ENCODE measurements around the gene HS1BP3. TPM values are rescaled to one million over a fixed set of nuclear protein-coding genes. Genes with fewer than 3 reads are reported as not detected.

Gene HS1BP3
- total and polyA plus RNA-seq, 9 of the 15 experiments (the other 6 are each of a cell fraction or from before 2014, with no cell fraction given) = 0.41 to 8.3 (median 5.9) TPM

GRCh38 chr2:20673686-20674308 lies 22.9 kb upstream of the HS1BP3 start:
- no TSS peak for BruUV-seq (replicated peaks)
- Histone ChIP-seq H3K4me1 (replicated peaks in 1 of 2; ENCODE audit: control insufficient read depth in 2 of 2, insufficient read depth in 2 of 2, low read length in 2 of 2) (peaks cover 0 to 16% of the 10 kb centered on the region in 2 experiments; a peak in 2 of 5 replicates), H3K4me3 (no peak overlapping the region), H4K20me1 (replicated peaks; ENCODE audit: control insufficient read depth, insufficient read depth, low read length) (no peaks in the 10 kb centered on the region; the same call in none of the 2 replicates), H3K9ac (ENCODE audit: insufficient read depth in 1 of 2, low read depth in 2 of 2, low read length in 2 of 2) (no peak overlapping the region), H3K9me1 (ENCODE audit: control insufficient read depth, insufficient read depth, low read length) (no peaks in the 10 kb centered on the region), H3K27ac (ENCODE audit: extremely low read depth, low read depth, low read length) (no peak overlapping the region), H3K36me3 (ENCODE audit: control insufficient read depth, insufficient read depth, low read length) (no peaks in the 10 kb centered on the region), H3K9me3 (replicated peaks; ENCODE audit: control insufficient read depth, insufficient read depth, low read depth, low read length) (no peaks in the 10 kb centered on the region), H3K4me2 (ENCODE audit: insufficient read depth, low read length) (no peak overlapping the region), H3K27me3 (ENCODE audit: control insufficient read depth in 2 of 2, insufficient read depth in 2 of 2, low read length in 2 of 2) (peaks cover 14 to 52% of the 10 kb centered on the region in 2 experiments), H2AFZ (ENCODE audit: low read depth, low read length) (no peak overlapping the region), H3K79me2 (ENCODE audit: control insufficient read depth, insufficient read depth, low read length) (no peaks in the 10 kb centered on the region)
- intact Hi-C loops (cut with micrococcal nuclease) (no loop called here), in situ Hi-C loops (cut with MboI) (loop anchor here (25.0 kb wide), 1 partner anchor 589 kb away; no protein-coding TSS in a partner anchor)
- ChIA-PET CTCF (ENCODE audit: low intra/inter-chr PET ratio) (no interaction called here), POLR2A (interaction anchor here (0.6 to 1.3 kb wide), 4 partner anchors 10 to 329 kb away, joined by 3 to 5 read pairs (median 3); no protein-coding TSS in a partner anchor)
- 7% methylated on average over 5 of the region's 5 CpGs for WGBS (ENCODE audit: insufficient coverage, low coverage, missing lambda C conversion rate)
- DNase-seq (ENCODE audit: extremely low read depth in 1 of 4, low spot score in 3 of 4) (no peak), ATAC-seq (no peak), FAIRE-seq (no peak)
- TF ChIP-seq SMC3 (conservative IDR thresholded peaks at IDR 0.05; ENCODE audit: insufficient read depth, low read depth, low read length) = no peak
- TF ChIP-seq NBN (IDR thresholded peaks at IDR 0.05; ENCODE audit: low read depth) = no peak
- TF ChIP-seq ZNF212 (CRISPR knock-in tag; IDR thresholded peaks at IDR 0.05) = no peak
- TF ChIP-seq GTF2F1 (IDR thresholded peaks at IDR 0.05; ENCODE audit: low read depth, low read length) = no peak
- no peak for TF ChIP-seq MAZ (CRISPR knock-in tag; conservative IDR thresholded peaks at IDR 0.05 in 1 of 2, IDR thresholded peaks at IDR 0.05 in 1 of 2)
- no peak for TF ChIP-seq ZHX1 (conservative IDR thresholded peaks at IDR 0.05; ENCODE audit: low read length)
